Endothelial cell of umbilical vein (primary cell): Measurements from ENCODE around the gene TSPAN18. TPM values are rescaled to one million over a fixed set of nuclear protein-coding genes. Genes with fewer than 3 reads are reported as not detected.

Experiments used
- BruUV-seq: library from RNA; stranded (reverse); fragments of 400-500 nt; replicated peaks from 2 replicates; lab custom pipeline; 2021; lab: Mats Ljungman, UMichigan
- CTCF ChIA-PET: fragments of 300-600, 350-600 bp; sonication (Branson Sonifier 250); formaldehyde crosslinking; loops from one replicate; lab custom pipeline; 2021; ENCODE audit warnings: antibody characterized with exemption, inconsistent platforms; lab: Charles Lee
- POLR2A ChIA-PET: fragments of 300-600, 350-600 bp; sonication (Branson Sonifier 250); formaldehyde crosslinking; loops from one replicate; lab custom pipeline; 2021; ENCODE audit warnings: antibody characterized with exemption, inconsistent platforms; lab: Charles Lee
- DNase-seq: peaks from one replicate; pipeline ENCODE4 v3.0.0-alpha.2; 2011; ENCODE audit warnings: low read depth, low spot score
- FAIRE-seq: peaks from 2 replicates; lab custom pipeline; 2011; peaks lifted over from hg19 to GRCh38; lab: Jason Lieb, UNC
- H2AFZ ChIP-seq: 2 replicates; pipeline ENCODE4 v1.6.0; 2012; ENCODE audit warnings: low read depth, low read length, control low read depth, inconsistent platforms
- H3K27ac ChIP-seq: 2 replicates; pipeline ENCODE4 v1.5.1; 2011; ENCODE audit warnings: low read depth, mild to moderate bottlenecking, control low read depth, low read length, moderate library complexity; ENCODE audit not compliant: insufficient read depth
- H3K27me3 ChIP-seq, 2 experiments: 2 replicates each; pipeline versions ENCODE4 v1.6.0 to v1.6.1; 2011; ENCODE audit warnings: low read length in 2 of 2, mixed read lengths in 1 of 2; ENCODE audit not compliant: control insufficient read depth in 2 of 2, insufficient read depth in 2 of 2
- H3K36me3 ChIP-seq, 2 experiments: 2 replicates in 1 of 2; 3 replicates in 1 of 2; pipeline ENCODE4 v1.5.1; 2011; ENCODE audit warnings: low read length in 2 of 2, mild to moderate bottlenecking in 1 of 2, moderate library complexity in 1 of 2; ENCODE audit not compliant: control insufficient read depth in 2 of 2, insufficient read depth in 2 of 2; ENCODE audit errors: extremely low read depth in 1 of 2
- H3K4me1 ChIP-seq: 3 replicates; pipeline ENCODE4 v1.5.1; 2011; ENCODE audit warnings: mild to moderate bottlenecking, low read length; ENCODE audit not compliant: control insufficient read depth, insufficient read depth; ENCODE audit errors: extremely low read depth
- H3K4me2 ChIP-seq: 2 replicates; pipeline ENCODE4 v1.6.1; 2011; ENCODE audit warnings: low read length, control low read depth, mixed read lengths; ENCODE audit not compliant: insufficient read depth
- H3K4me3 ChIP-seq, 3 experiments: fragments of 200-600 bp in 1 of 3; sonication (generic), shearing (Covaris generic) in 1 of 3; replicated peaks in 1 of 3; 2 replicates each; pipeline ENCODE4 v1.5.1; 2011 to 2016; ENCODE audit warnings: control low read depth in 3 of 3, low read length in 3 of 3, mild to moderate bottlenecking in 2 of 3, inconsistent platforms in 1 of 3, low read depth in 1 of 3, moderate library complexity in 1 of 3; ENCODE audit not compliant: insufficient read depth in 1 of 3
- H3K79me2 ChIP-seq: 2 replicates; pipeline ENCODE4 v1.6.0; 2012; ENCODE audit warnings: low read length, inconsistent platforms; ENCODE audit not compliant: control insufficient read depth, insufficient read depth
- H3K9ac ChIP-seq: replicated peaks from 2 replicates; pipeline ENCODE3; 2011; ENCODE audit warnings: low read length, control low read depth; ENCODE audit not compliant: insufficient read depth; ENCODE audit errors: extremely low read depth
- H3K9me1 ChIP-seq: replicated peaks from 3 replicates; pipeline ENCODE4 v1.6.0; 2011; ENCODE audit warnings: mild to moderate bottlenecking, low read length; ENCODE audit not compliant: control insufficient read depth, insufficient read depth; ENCODE audit errors: extremely low read depth
- H3K9me3 ChIP-seq: replicated peaks from 2 replicates; pipeline ENCODE4 v1.5.1; 2012; ENCODE audit warnings: low read length, inconsistent platforms; ENCODE audit not compliant: control insufficient read depth, insufficient read depth
- H4K20me1 ChIP-seq: replicated peaks from 2 replicates; pipeline ENCODE3; 2011; ENCODE audit warnings: mild to moderate bottlenecking, low read length; ENCODE audit not compliant: control insufficient read depth, insufficient read depth; ENCODE audit errors: extremely low read depth
- CTCF ChIP-seq, 2 donors: IDR thresholded peaks; 1 replicate in 1 of 2; 2 replicates in 1 of 2; pipeline ENCODE4 v1.5.1; 2011; ENCODE audit warnings: low read length in 2 of 2, mild to moderate bottlenecking in 2 of 2, moderate library complexity in 2 of 2, control low read depth in 1 of 2, inconsistent platforms in 1 of 2, low read depth in 1 of 2; ENCODE audit not compliant: insufficient read depth in 1 of 2; ENCODE audit errors: extremely low read depth in 1 of 2
- EZH2 ChIP-seq: IDR thresholded peaks from 2 replicates; pipeline ENCODE4 v1.6.1; 2012; ENCODE audit warnings: borderline replicate concordance, low read depth, mild to moderate bottlenecking, moderate library complexity, low read length, inconsistent platforms; ENCODE audit not compliant: severe bottlenecking
- FOS ChIP-seq: IDR thresholded peaks from 2 replicates; pipeline ENCODE4 v1.6.1; 2011; ENCODE audit warnings: mild to moderate bottlenecking, low read length, moderate library complexity, borderline replicate concordance; ENCODE audit not compliant: insufficient read depth
- GATA2 ChIP-seq: IDR thresholded peaks from 2 replicates; pipeline ENCODE4 v1.7.0; 2011; ENCODE audit warnings: low read depth, mild to moderate bottlenecking, moderate library complexity, mixed read lengths, low read length; ENCODE audit not compliant: insufficient read length, insufficient read depth
- JUN ChIP-seq: IDR thresholded peaks from 2 replicates; pipeline ENCODE4 v1.6.1; 2011; ENCODE audit warnings: borderline replicate concordance, low read depth; ENCODE audit not compliant: insufficient read length, insufficient read depth
- MAX ChIP-seq: IDR thresholded peaks from 2 replicates; pipeline ENCODE4 v1.6.1; 2011; ENCODE audit not compliant: insufficient read depth, insufficient read length
- MYC ChIP-seq: IDR thresholded peaks from one replicate; pipeline ENCODE4 v1.6.1; 2011; ENCODE audit warnings: mild to moderate bottlenecking, low read depth, low read length
- POLR2A ChIP-seq: IDR thresholded peaks from 2 replicates; pipeline ENCODE4 v1.6.1; 2012; ENCODE audit warnings: low read depth, mild to moderate bottlenecking, control low read depth, low read length
- POLR2AphosphoS5 ChIP-seq: IDR thresholded peaks from 2 replicates; pipeline ENCODE4 v1.6.1; 2012; ENCODE audit warnings: low read depth, mild to moderate bottlenecking, control low read depth, low read length, moderate library complexity; ENCODE audit not compliant: insufficient read depth
- dilution Hi-C: fragments of 300-500 bp; cut with MboI; formaldehyde crosslinking; loops from one replicate; pipeline ENCODE4 v1.15.0; 2019; ENCODE audit warnings: low sequenced_read_pairs; ENCODE audit not compliant: extremely low pct_ligation_motif_present
- intact Hi-C: fragments of 100-400 bp; cut with micrococcal nuclease; formaldehyde crosslinking; loops from one replicate; pipeline ENCODE4 v1.10.0; 2022
- polyA plus RNA-seq, 4 experiments: library from polyadenylated mRNA; depleted of rRNA in 3 of 4; stranded (reverse) in 3 of 4; unstranded in 1 of 4; fragments of >200 nt; gene quantifications; 2 replicates each; pipeline versions ENCODE4 v1.2.1 to v1.2.3, GENCODE V29; 2011 to 2012; ENCODE audit warnings: missing spikeins in 1 of 4
- total RNA-seq: library from RNA; stranded (reverse); gene quantifications from 2 replicates; pipeline ENCODE4 v1.2.3, GENCODE V29; 2021

Gene TSPAN18
- total and polyA plus RNA-seq, 2 donors (not counting 3 experiments of a cell fraction or from before 2014, with no cell fraction given) = 32.2 to 118 TPM

GRCh38 chr11:44814881-44815592 lies 88.3 kb downstream of the TSPAN18 start:
- no peak for FAIRE-seq
- intact Hi-C loops = loop anchor here (5.0 kb wide), 1 partner anchor 77 kb away; no protein-coding TSS in a partner anchor

More at GRCh38 chr11:44814881-44815592, 88.3 kb downstream of the TSPAN18 start:
- Histone ChIP-seq H3K27me3 (no peaks in the 10 kb centered on the region), H3K9me1 (no peaks in the 10 kb centered on the region), H3K27ac (no peak overlapping the region), H3K9ac (no peak overlapping the region), H2AFZ (no peak overlapping the region), H3K36me3 (no peaks in the 10 kb centered on the region), H4K20me1 (no peaks in the 10 kb centered on the region), H3K4me1 (peaks cover 33% of the 10 kb centered on the region), H3K4me3 (no peak overlapping the region), H3K9me3 (no peaks in the 10 kb centered on the region), H3K79me2 (no peaks in the 10 kb centered on the region), H3K4me2 (no peak overlapping the region)
- no peak for DNase-seq
- no peak for TF ChIP-seq MAX
- no peak for TF ChIP-seq GATA2
- no peak for TF ChIP-seq JUN
- TF ChIP-seq FOS = no peak
- no peak for TF ChIP-seq POLR2AphosphoS5
- no peak for TF ChIP-seq EZH2
- TF ChIP-seq MYC = no peak
- no peak for TF ChIP-seq CTCF (IDR thresholded peaks at IDR 0.05; ENCODE audit: extremely low read depth in 1 of 2, insufficient read depth in 1 of 2, low read depth in 1 of 2, low read length in 2 of 2)
- no peak for TF ChIP-seq POLR2A
- dilution Hi-C loops = no loop called here
- POLR2A ChIA-PET = no interaction called here
- no TSS peak for BruUV-seq
- CTCF ChIA-PET = interaction anchor here (1.0 to 1.2 kb wide), 2 partner anchors 10 to 40 kb away, joined by 4 read pairs; no protein-coding TSS in a partner anchor
